Heart left ventricle (tissue), 16 donors: ENCODE measurements around the gene PPIE. TPM values are rescaled to one million over a fixed set of nuclear protein-coding genes. Genes with fewer than 3 reads are reported as not detected.

Source experiments
- ATAC-seq, 4 donors: fragments of 200-7000 bp; cut with Tn5 transposase; one replicate each; pipeline ENCODE4 v1.9.1; 2020 to 2022; ENCODE audit warnings: moderate library complexity in 4 of 4, mild to moderate bottlenecking in 3 of 4, moderate number of reproducible peaks in 1 of 4
- DNase-seq, 5 donors: peaks; one replicate each; pipeline ENCODE4 v3.0.0-alpha.2; 2020
- H3K27ac ChIP-seq, 12 donors: fragments of 200-600 bp; sonication (generic) in 4 of 12; one replicate each; pipeline versions ENCODE4 v1.5.0 to v1.8.0; 2016 to 2022; ENCODE audit warnings: mild to moderate bottlenecking in 2 of 12
- H3K27me3 ChIP-seq, 9 donors: fragments of 200-600 bp; sonication (generic) in 2 of 9; one replicate each; pipeline versions ENCODE4 v1.5.1 to v1.8.0; 2016 to 2022; ENCODE audit warnings: mild to moderate bottlenecking in 3 of 9
- H3K36me3 ChIP-seq, 9 donors: fragments of 200-600 bp; sonication (generic) in 2 of 9; one replicate each; pipeline versions ENCODE4 v1.5.0 to v1.8.0; 2018 to 2022; ENCODE audit warnings: mild to moderate bottlenecking in 2 of 9
- H3K4me1 ChIP-seq, 12 donors: fragments of 200-600 bp; sonication (generic) in 4 of 12; one replicate each; pipeline versions ENCODE4 v1.5.0 to v1.8.0; 2016 to 2022; ENCODE audit warnings: mild to moderate bottlenecking in 3 of 12
- H3K4me3 ChIP-seq, 12 donors: fragments of 200-600 bp; sonication (generic) in 4 of 12; one replicate each; pipeline versions ENCODE4 v1.5.0 to v1.8.0; 2017 to 2022; ENCODE audit warnings: mild to moderate bottlenecking in 9 of 12, moderate library complexity in 4 of 12
- H3K9me3 ChIP-seq, 12 donors: fragments of 200-600 bp; sonication (generic) in 4 of 12; one replicate each; pipeline versions ENCODE4 v1.5.0 to v1.8.0; 2016 to 2022; ENCODE audit warnings: mild to moderate bottlenecking in 1 of 12
- CTCF ChIP-seq, 12 donors: fragments of 200-600 bp; sonication (generic) in 4 of 12; IDR thresholded peaks; one replicate each; pipeline versions ENCODE4 v1.5.0 to v1.8.0; 2018 to 2022; ENCODE audit warnings: antibody characterized with exemption in 12 of 12, mild to moderate bottlenecking in 5 of 12
- POLR2A ChIP-seq, 2 donors: fragments of 450-650 bp; IDR thresholded peaks; one replicate each; pipeline ENCODE4 v1.6.1; 2017; ENCODE audit warnings: antibody characterized with exemption in 2 of 2, mild to moderate bottlenecking in 2 of 2, moderate library complexity in 2 of 2
- WGBS, 4 donors: extraction: QIAGEN DNeasy Blood & Tissue Kit in 2 of 4; methylation state at CpG; one replicate each; pipeline versions ENCODE4 v1.1.5 to v1.1.7; 2013 to 2018; 5-methylcytosine and 5-hydroxymethylcytosine counted together
- intact Hi-C, 10 donors: fragments of 100-400 bp; cut with DNase I; formaldehyde crosslinking; loops; one replicate each; pipeline versions ENCODE4 v1.11.1 to v1.14.2; 2022
- polyA plus RNA-seq, 2 donors: library from polyadenylated mRNA; stranded (reverse); fragments of 200-250 nt; gene quantifications; one replicate each; pipeline ENCODE4 v1.2.3, GENCODE V29; 2013
- total RNA-seq, 9 donors: library from RNA; depleted of rRNA in 2 of 9; stranded (reverse); fragments of >200 nt in 2 of 9; fragmentation: NEBNext Ultra II Directional in 3 of 9; extraction: Animal tissue kit (Norgen Biotek cat#: 25700) in 3 of 9; gene quantifications; one replicate each; pipeline versions ENCODE4 v1.1.0 to v1.2.4, GENCODE V29; 2016 to 2023
- donor health status: ischemic (EF 13 %, LVEDD 7.1; RV severe dilation, severe dysfunction).
- donor health status: healthy with polysubstance abuse.
- donor health status: DM: no; HTN: yes; CAD: no.
- donor health status: DM: no; HTN: no; CAD: no.
- donor health status: ischemic (EF 25% LVEDD 6.9; RV normal size, moderate dysfunction).
- donor health status: ischemic (EF 25% LVEDD 5.7; RV mildly dilated, moderate dysfunction).
- donor health status: healthy.
- donor health status: DM: yes; HTN: yes; CAD: no.
- donor health status: ischemic (EF 35%, LVEDD 5.7; RV mildly dilated, moderate dysfunction).
- donor health status: nonischemic (EF 11% LVEDD 7.7; RV severe dilation, severe dysfunction).
- donor health status: DM: yes; HTN: yes; CAD: no.
- donor health status: PGD.
- donor health status: ischemic (EF 29% LVEDD 5.4; RV normal size, mild dysfunction).
- donor health status: nonischemic (EF 23%, LVEDD 6.1; RV moderate dilation, normal function).

Gene PPIE
- total and polyA plus RNA-seq, 11 donors = 22.2 to 45.3 (median 28.2) TPM

DNA sequence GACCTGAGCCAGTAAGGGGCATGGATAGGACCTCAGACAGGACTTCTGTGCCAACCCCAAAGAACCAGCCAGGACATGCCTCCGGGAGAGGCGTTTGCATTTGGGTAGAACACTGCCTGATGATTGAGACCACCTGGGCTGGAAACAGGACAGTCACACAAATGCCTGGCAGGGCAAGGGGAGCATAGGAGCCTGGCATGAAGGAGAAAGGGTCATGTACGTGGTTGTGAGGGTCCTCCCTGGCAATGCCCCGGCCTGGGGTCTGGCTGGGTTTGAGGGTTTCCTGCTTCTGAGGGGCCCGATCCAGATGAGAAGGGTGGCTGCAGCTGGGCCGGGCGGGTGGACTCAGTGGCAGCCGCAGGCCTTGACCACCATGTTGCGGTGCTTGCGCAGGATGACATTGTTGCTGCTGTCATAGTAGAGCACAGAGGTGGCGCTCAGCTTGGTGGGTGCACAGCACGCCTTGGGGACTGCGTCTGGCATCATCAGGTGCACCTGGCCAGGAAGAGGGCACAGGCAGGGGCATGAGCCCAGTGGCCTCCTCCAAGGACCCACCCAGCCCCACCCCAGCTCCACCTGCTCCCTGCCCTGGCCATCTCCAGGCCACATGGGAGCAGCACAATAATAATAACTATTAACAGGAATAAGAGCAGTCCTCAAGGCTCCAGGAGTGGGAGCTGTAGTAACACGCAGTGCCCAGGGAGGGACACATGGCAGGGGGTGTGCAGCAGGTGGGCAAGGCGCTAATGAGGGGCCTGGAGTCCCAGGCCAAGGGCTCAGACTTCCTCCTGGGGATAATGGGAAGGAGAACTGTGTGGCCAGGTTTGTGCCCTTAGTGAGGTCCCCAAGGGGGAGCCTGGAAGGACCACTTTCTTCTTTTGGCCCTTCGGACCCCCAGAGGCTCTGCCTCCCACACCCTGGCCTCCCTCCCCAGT is 21.7 kb downstream of the PPIE start:
- intact Hi-C loops = no loop called here

DNA sequence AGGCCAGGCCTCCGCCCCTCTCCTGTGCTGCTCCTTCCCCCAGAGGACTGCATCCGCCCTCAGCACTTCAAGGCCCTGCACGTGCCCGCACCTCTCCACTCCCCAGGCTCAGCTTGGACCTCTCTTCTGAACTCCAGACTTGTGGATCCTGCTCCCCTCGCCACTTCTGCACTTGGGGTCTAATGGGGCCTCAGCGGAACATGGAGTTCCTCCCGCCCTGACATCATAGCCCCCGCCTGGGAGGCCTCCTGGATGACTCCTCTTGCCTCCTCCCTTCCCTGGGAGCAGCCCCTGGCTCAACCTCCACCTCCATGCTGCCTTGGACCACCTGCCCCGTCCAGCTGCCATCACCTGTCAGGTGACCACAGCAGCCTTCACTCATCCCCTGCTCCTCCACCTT is 22.3 kb downstream of the PPIE start:
- TF ChIP-seq CTCF (IDR thresholded peaks at IDR 0.05) (no peak), POLR2A (IDR thresholded peaks at IDR 0.05) (no peak)
- no peak for DNase-seq

More for the DNA sequence above, 21.7 kb downstream of the PPIE start:
- Histone ChIP-seq H3K9me3 (no peaks in the 10 kb centered on the region), H3K27me3 (no peaks in the 10 kb centered on the region), H3K27ac (no peak overlapping the region), H3K4me3 (no peak overlapping the region), H3K4me1 (peaks cover 0 to under 1% (median 0%) of the 10 kb centered on the region in 12 donors), H3K36me3 (peaks cover 0 to 44% (median 33%) of the 10 kb centered on the region in 9 donors)
- no peak for TF ChIP-seq POLR2A (IDR thresholded peaks at IDR 0.05)
- TF ChIP-seq CTCF (IDR thresholded peaks at IDR 0.05) = no peak
- DNase-seq (no peak), ATAC-seq (no peak)
- 92 to 98% (median 95%) methylated on average over 13 to 16 of the region's 16 CpGs for WGBS, 4 donors

DNA sequence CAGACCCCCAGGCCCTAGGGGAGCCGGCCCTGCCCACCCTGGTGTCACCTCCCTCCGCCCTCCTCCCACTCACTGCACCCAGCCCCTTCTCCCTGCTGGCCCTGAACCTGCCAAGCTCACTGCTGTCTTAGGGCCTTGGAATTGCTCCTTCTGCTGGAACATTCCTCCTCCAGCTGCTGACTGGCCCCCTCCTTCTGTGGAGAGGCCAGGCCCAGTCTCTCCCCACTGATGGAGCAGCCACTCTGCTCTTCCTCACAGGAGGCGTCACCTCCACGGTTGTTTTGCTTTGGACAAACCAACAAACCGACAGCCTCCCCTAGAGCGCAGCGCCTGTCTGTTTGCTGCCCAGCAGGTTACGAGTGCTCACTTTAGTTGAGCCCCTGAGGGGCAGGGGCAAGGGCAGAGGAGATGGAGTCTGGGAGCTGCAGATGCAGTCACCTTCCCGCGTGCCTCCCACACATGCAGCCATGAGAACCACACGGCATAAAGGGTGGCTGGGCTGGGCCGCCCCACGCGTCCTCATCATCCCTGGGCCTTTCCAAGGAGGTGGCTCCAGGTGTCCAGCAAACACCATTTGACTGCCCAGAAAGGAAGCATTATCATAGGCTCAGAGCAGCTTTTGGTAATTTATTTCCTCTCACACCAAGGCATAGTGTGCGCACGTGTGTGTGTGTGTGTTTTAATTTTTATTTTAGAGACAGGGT is 23.0 kb downstream of the PPIE start:
- TF ChIP-seq CTCF (IDR thresholded peaks at IDR 0.05) (no peak), POLR2A (IDR thresholded peaks at IDR 0.05) (no peak)
- intact Hi-C loops = no loop called here
- H3K4me1 ChIP-seq = no peaks in the 10 kb centered on the region
- H3K27me3 ChIP-seq = no peaks in the 10 kb centered on the region
- ATAC-seq (no peak), DNase-seq (no peak)
- H3K36me3 ChIP-seq = peaks cover 0 to 33% (median 22%) of the 10 kb centered on the region in 9 donors
- no peaks in the 10 kb centered on the region for H3K9me3 ChIP-seq
- H3K4me3 ChIP-seq = no peak overlapping the region
- 78 to 85% (median 79%) methylated on average over 16 of the region's 16 CpGs for WGBS, 4 donors
- no peak overlapping the region for H3K27ac ChIP-seq

More for the DNA sequence above, 22.3 kb downstream of the PPIE start:
- no peaks in the 10 kb centered on the region for H3K9me3 ChIP-seq
- no peak overlapping the region for H3K27ac ChIP-seq
- H3K27me3 ChIP-seq = no peaks in the 10 kb centered on the region
- no peak overlapping the region for H3K4me3 ChIP-seq
- no peak for ATAC-seq
- 82 to 90% (median 86%) methylated on average over 9 of the region's 9 CpGs for WGBS, 4 donors
- peaks cover 0 to 37% (median 27%) of the 10 kb centered on the region in 9 donors for H3K36me3 ChIP-seq
- intact Hi-C loops = no loop called here
- no peaks in the 10 kb centered on the region for H3K4me1 ChIP-seq
